CD4-positive, alpha-beta T cell treated with Interleukin-6 for 4 hours (primary cell): Measurements from ENCODE around the gene RGS14.
"Not testable (repeated sequence)": the region's sequence is repeated elsewhere in the genome, so short reads cannot be mapped to it uniquely, and the experiment has no call there.

Source experiments
- DNase-seq: peaks from one replicate; pipeline ENCODE4 v3.0.0-alpha.2; 2020; ENCODE audit warnings: mixed read lengths

Gene RGS14

GRCh38 chr5:177405312-177405711 lies 47.6 kb downstream of the RGS14 start:
- no peak for DNase-seq

GRCh38 chr5:177405805-177406204 lies 48.1 kb downstream of the RGS14 start:
- peak; percentile 16 for DNase-seq

- DNase-seq = no peak
Observed at GRCh38 chr5:177409043-177409801, 51.5 kb downstream of the RGS14 start, which contains the start of gene F12. F12 (minus strand) TSS chr5:177409564; CDS start chr5:177409527, 37 bp downstream.

GRCh38 chr5:177410575-177410974 lies 52.9 kb downstream of the RGS14 start:
- DNase-seq = no peak

GRCh38 chr5:177412603-177413233 lies 55.0 kb downstream of the RGS14 start:
- DNase-seq = peak; percentile 21

GRCh38 chr5:177414481-177414880 lies 56.8 kb downstream of the RGS14 start:
- no peak for DNase-seq

GRCh38 chr5:177417081-177417480 lies 59.4 kb downstream of the RGS14 start:
- DNase-seq = not testable (repeated sequence)

GRCh38 chr5:177419046-177419445 lies 61.3 kb downstream of the RGS14 start:
- no peak for DNase-seq

GRCh38 chr5:177420472-177420871 lies 62.7 kb downstream of the RGS14 start:
- not testable (repeated sequence) for DNase-seq

- DNase-seq = no peak
Observed at GRCh38 chr5:177421062-177421798, 63.5 kb downstream of the RGS14 start.
